Vagina (tissue), 2 donors: ENCODE results near the gene HTR3B.

Experiments used
- CTCF ChIP-seq, 3 experiments: fragments of 450-650 bp in 2 of 3; fragments of 200-600 bp in 1 of 3; sonication (generic) in 1 of 3; IDR thresholded peaks; one replicate each; pipeline ENCODE4 v1.5.1; 2017 to 2019; ENCODE audit warnings: antibody characterized with exemption in 3 of 3, mild to moderate bottlenecking in 2 of 3, moderate library complexity in 2 of 3
- POLR2A ChIP-seq, 2 donors: fragments of 450-650 bp; IDR thresholded peaks; one replicate each; pipeline ENCODE4 v1.6.1; 2017; ENCODE audit warnings: antibody characterized with exemption in 2 of 2, mild to moderate bottlenecking in 2 of 2, moderate library complexity in 2 of 2
- POLR2AphosphoS5 ChIP-seq, 2 donors: sonication (generic); formaldehyde crosslinking; IDR thresholded peaks; one replicate each; pipeline ENCODE4 v1.9.0; 2017; ENCODE audit warnings: antibody characterized with exemption in 2 of 2, mild to moderate bottlenecking in 2 of 2, low read depth in 1 of 2; ENCODE audit not compliant: insufficient read depth in 1 of 2

- TF ChIP-seq CTCF (IDR thresholded peaks at IDR 0.05): no peak
- TF ChIP-seq POLR2A (IDR thresholded peaks at IDR 0.05): no peak
- peak in 1 of 2 donors; percentile 8 for TF ChIP-seq POLR2AphosphoS5 (IDR thresholded peaks at IDR 0.05; ENCODE audit: insufficient read depth in 1 of 2, low read depth in 1 of 2)
Observed at GRCh38 chr11:113926273-113927197, 21.9 kb downstream of the HTR3B start.
